Thyroid gland (tissue), 4 donors: ENCODE results near the gene CACNA1H. TPM values are rescaled to one million over a fixed set of nuclear protein-coding genes. Genes with fewer than 3 reads are reported as not detected.

Experiments
- DNase-seq, 2 donors: peaks; one replicate each; pipeline ENCODE4 v3.0.0-alpha.2; 2019
- H3K27ac ChIP-seq, 3 donors: fragments of 200-600 bp; sonication (generic); 1 replicate in 2 of 3; 2 replicates in 1 of 3; pipeline ENCODE4 v1.5.1; 2016 to 2019; ENCODE audit warnings: mild to moderate bottlenecking in 1 of 3, moderate library complexity in 1 of 3
- H3K27me3 ChIP-seq: fragments of 200-600 bp; sonication (generic); one replicate; pipeline ENCODE4 v1.5.1; 2019
- H3K36me3 ChIP-seq, 2 donors: fragments of 200-600 bp; sonication (generic); one replicate each; pipeline ENCODE4 v1.5.1; 2016 to 2019
- H3K4me1 ChIP-seq, 2 donors: fragments of 200-600 bp; sonication (generic); one replicate each; pipeline ENCODE4 v1.5.1; 2017 to 2019
- H3K4me3 ChIP-seq, 3 donors: fragments of 200-600 bp; sonication (generic); replicated peaks in 1 of 3; 1 replicate in 2 of 3; 2 replicates in 1 of 3; pipeline ENCODE4 v1.5.1; 2016; ENCODE audit warnings: mild to moderate bottlenecking in 1 of 3
- H3K9me3 ChIP-seq: fragments of 200-600 bp; sonication (generic); one replicate; pipeline ENCODE4 v1.5.1; 2017
- POLR2A ChIP-seq, 2 donors: fragments of 450-650 bp; IDR thresholded peaks; one replicate each; pipeline ENCODE4 v1.6.1; 2017; ENCODE audit warnings: antibody characterized with exemption in 2 of 2, mild to moderate bottlenecking in 2 of 2, moderate library complexity in 1 of 2
- WGBS, 2 donors: methylation state at CpG; one replicate each; pipeline ENCODE4 v1.1.5; 2017; 5-methylcytosine and 5-hydroxymethylcytosine counted together
- intact Hi-C: fragments of 100-400 bp; cut with DNase I; formaldehyde crosslinking; loops from one replicate; pipeline ENCODE4 v1.15.1; 2023
- total RNA-seq, 4 donors: library from RNA; depleted of rRNA; stranded (reverse); fragments of >200 nt; gene quantifications; one replicate each; pipeline ENCODE4 v1.2.3, GENCODE V29; 2016
- TF ChIP-seq, protein P1 (sequence below), 6 experiments: fragments of 200-600 bp in 3 of 6; fragments of 450-650 bp in 3 of 6; sonication (generic) in 3 of 6; IDR thresholded peaks; one replicate each; pipeline ENCODE4 v1.5.1; 2016 to 2019; ENCODE audit warnings: antibody characterized with exemption in 6 of 6, mild to moderate bottlenecking in 2 of 6, inconsistent platforms in 1 of 6, moderate library complexity in 1 of 6

CACNA1H gene
- total RNA-seq, 4 donors from 2014 or later: 8.4 to 12.4 (median 9.3) TPM

DNA sequence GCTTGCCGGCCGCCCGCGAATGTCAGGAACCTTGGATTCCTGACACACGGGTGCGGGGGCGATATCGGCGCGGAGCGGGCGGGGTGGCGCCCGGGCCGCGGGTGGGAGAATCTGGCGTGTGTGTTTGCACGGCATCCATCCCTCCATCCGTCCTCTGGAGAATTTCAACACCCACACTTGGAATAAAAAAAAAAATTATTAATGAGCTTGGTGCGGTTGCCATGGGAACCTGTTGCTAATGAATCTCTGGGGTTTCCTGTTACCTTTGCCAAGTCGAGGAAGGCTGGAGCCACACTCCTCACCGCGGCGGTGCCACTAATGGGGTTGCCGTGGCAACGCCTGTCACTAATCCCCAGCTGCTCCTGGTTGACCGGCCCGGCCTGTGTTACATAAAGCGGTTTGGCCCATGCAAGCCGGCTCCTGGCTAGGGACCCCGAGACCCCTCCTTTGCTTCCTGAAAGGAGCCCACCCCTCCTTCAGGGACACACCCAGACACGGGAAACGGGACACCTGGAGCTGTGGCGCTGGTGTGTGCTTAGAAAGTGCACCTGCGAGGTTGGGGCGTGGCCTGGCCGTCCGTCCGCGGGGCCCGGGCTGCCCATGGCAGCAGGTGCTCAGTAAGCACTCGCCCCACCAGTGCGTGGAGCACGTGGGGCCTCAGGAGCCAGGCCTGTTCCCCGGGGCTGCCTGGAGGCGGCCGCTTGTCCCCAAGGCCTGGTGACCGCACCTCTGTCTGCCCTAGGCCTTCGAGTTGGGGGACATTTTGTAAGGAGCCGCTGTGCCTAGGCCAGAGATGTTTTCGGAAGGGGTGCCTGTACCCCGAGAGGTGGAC lies 14.6 kb downstream of the CACNA1H start:
- H3K4me1 ChIP-seq: no peaks in the 10 kb centered on the region
- no peak for DNase-seq
- intact Hi-C loops: no loop called here
- H3K4me3 ChIP-seq: no peak overlapping the region
- no peaks in the 10 kb centered on the region for H3K9me3 ChIP-seq
- H3K27me3 ChIP-seq: no peaks in the 10 kb centered on the region
- H3K36me3 ChIP-seq: no peaks in the 10 kb centered on the region
- 64 to 65% methylated on average over 33 to 40 of the region's 52 CpGs for WGBS, 2 donors
- no peak overlapping the region for H3K27ac ChIP-seq
- TF ChIP-seq POLR2A (IDR thresholded peaks at IDR 0.05): no peak
- TF ChIP-seq, protein P1, sequence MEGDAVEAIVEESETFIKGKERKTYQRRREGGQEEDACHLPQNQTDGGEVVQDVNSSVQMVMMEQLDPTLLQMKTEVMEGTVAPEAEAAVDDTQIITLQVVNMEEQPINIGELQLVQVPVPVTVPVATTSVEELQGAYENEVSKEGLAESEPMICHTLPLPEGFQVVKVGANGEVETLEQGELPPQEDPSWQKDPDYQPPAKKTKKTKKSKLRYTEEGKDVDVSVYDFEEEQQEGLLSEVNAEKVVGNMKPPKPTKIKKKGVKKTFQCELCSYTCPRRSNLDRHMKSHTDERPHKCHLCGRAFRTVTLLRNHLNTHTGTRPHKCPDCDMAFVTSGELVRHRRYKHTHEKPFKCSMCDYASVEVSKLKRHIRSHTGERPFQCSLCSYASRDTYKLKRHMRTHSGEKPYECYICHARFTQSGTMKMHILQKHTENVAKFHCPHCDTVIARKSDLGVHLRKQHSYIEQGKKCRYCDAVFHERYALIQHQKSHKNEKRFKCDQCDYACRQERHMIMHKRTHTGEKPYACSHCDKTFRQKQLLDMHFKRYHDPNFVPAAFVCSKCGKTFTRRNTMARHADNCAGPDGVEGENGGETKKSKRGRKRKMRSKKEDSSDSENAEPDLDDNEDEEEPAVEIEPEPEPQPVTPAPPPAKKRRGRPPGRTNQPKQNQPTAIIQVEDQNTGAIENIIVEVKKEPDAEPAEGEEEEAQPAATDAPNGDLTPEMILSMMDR (IDR thresholded peaks at IDR 0.05): no peak

DNA sequence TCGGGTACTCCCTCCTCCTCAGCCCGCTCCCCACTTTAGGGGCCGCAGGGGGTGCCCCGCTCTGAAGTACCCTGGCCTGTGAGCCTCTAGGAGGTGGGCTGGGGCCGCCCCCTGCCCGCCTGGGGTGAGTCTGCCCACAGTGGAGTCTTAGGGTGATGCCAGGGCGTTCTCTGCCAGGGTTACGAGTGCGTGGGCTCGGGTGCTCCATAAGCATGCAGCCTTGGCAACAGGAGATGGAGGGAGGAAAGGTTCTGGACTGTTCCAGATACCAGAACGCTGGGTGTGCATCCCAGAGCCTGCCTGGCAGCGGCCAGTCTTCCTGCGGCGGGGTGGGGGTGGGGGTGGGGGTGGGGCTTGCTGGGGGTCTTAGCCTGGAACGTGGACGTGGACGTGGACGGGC lies 15.9 kb downstream of the CACNA1H start:
- H3K4me1 ChIP-seq: no peaks in the 10 kb centered on the region
- H3K4me3 ChIP-seq: no peak overlapping the region
- H3K36me3 ChIP-seq: no peaks in the 10 kb centered on the region
- WGBS, 2 donors: 94 to 95% methylated on average over 7 to 18 of the region's 18 CpGs
- no peaks in the 10 kb centered on the region for H3K9me3 ChIP-seq
- H3K27ac ChIP-seq: no peak overlapping the region
- no peaks in the 10 kb centered on the region for H3K27me3 ChIP-seq
- intact Hi-C loops: no loop called here
- no peak for DNase-seq
- TF ChIP-seq, protein P1 (IDR thresholded peaks at IDR 0.05): no peak
- no peak for TF ChIP-seq POLR2A (IDR thresholded peaks at IDR 0.05)

DNA sequence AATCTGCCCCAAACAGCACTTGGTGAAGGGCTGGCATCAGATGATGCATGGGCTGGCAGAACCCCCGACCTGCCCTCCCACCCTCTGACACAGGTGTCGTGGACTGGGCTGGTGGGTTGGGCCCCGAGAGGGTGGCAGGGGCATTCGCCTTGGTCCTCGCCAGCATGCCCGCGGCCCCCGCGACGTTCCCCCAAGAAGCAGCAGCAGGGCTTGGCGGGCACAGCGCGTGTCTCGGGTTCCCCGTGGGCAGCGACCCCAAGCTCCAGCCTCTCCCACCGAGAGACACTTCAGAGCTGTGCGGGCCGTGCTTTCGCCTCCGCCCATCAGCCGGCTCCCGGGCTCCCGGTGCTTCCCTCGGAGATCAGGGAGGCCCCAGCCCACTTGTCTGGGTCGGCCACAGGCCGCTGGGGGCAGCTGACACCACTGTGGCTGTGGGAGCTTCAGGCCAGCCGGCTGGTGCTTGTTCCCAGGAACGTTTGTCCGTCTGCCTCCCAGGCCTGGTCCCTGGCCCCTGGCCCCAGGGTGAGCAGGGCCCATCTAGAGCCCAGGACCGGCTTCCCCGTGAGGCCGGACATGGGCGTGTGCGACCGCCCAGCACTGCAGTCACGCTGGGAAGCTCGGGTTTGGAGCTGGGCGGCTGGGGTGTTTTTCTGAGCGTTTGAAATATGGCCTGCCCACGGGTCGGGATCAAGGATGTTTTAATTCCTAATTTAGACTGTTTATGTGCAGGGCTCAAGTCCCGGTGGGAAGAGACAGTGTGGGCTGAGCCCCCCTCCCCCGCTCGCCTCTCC lies 16.6 kb downstream of the CACNA1H start:
- H3K4me3 ChIP-seq: no peak overlapping the region
- WGBS, 2 donors: 42 to 75% methylated on average over 21 to 35 of the region's 45 CpGs

DNA sequence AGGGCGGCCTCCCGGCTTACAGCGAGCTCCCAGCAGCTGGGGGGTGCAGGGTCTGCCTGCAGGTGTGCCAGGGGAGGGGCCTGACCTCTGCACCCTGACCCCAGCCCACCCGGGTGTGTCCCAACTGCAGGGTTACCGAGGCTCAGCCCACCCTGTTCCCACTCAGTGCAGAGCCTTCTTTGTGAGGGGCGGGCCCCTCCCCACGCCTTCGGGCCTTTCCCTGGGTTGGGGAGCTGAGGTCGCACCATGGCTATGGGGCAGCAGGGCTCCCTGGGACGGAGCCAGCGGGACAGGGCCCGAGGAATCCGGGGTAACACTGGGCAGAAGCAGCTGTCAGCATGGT lies 17.1 kb downstream of the CACNA1H start:
- Histone ChIP-seq H3K27me3 (no peaks in the 10 kb centered on the region), H3K4me3 (no peak overlapping the region)

More for the DNA sequence above, 16.6 kb downstream of the CACNA1H start:
- H3K9me3 ChIP-seq: no peaks in the 10 kb centered on the region
- no peak overlapping the region for H3K27ac ChIP-seq
- H3K27me3 ChIP-seq: no peaks in the 10 kb centered on the region
- H3K36me3 ChIP-seq: no peaks in the 10 kb centered on the region
- H3K4me1 ChIP-seq: no peaks in the 10 kb centered on the region
- DNase-seq: no peak
- TF ChIP-seq, protein P1 (IDR thresholded peaks at IDR 0.05): no peak
- no peak for TF ChIP-seq POLR2A (IDR thresholded peaks at IDR 0.05)
- intact Hi-C loops: no loop called here

More for the DNA sequence above, 17.1 kb downstream of the CACNA1H start:
- Histone ChIP-seq H3K27ac (no peak overlapping the region), H3K9me3 (no peaks in the 10 kb centered on the region), H3K36me3 (no peaks in the 10 kb centered on the region), H3K4me1 (no peaks in the 10 kb centered on the region)
- TF ChIP-seq, protein P1 (IDR thresholded peaks at IDR 0.05): no peak
- TF ChIP-seq POLR2A (IDR thresholded peaks at IDR 0.05): no peak
- WGBS, 2 donors: 75 to 77% methylated on average over 12 to 13 of the region's 13 CpGs
- DNase-seq: no peak
- intact Hi-C loops: no loop called here
